ENCODE results near the gene CD8A.

GRCh38 chr2:86821842-86822241 is 31.1 kb upstream of the CD8A start:
- no peak for TF ChIP-seq POLR2AphosphoS5 (IDR thresholded peaks at IDR 0.05; ENCODE audit: borderline replicate concordance, low read depth, low read length)
- no peak for TF ChIP-seq EZH2 (IDR thresholded peaks at IDR 0.05)
- no peak for TF ChIP-seq FOXP2 (optimal IDR thresholded peaks at IDR 0.05; ENCODE audit: control extremely low read depth, extremely low read length, insufficient read depth)
